HG02938 (cell line): ENCODE results near the gene NOL4L.

ENCODE experiments used
- ATAC-seq: cut with Tn5 transposase; IDR thresholded peaks from one replicate; pipeline ENCODE4 v1.9.1; 2021; ENCODE audit warnings: mild to moderate bottlenecking, moderate library complexity; ENCODE audit not compliant: unreplicated experiment

NOL4L gene

DNA sequence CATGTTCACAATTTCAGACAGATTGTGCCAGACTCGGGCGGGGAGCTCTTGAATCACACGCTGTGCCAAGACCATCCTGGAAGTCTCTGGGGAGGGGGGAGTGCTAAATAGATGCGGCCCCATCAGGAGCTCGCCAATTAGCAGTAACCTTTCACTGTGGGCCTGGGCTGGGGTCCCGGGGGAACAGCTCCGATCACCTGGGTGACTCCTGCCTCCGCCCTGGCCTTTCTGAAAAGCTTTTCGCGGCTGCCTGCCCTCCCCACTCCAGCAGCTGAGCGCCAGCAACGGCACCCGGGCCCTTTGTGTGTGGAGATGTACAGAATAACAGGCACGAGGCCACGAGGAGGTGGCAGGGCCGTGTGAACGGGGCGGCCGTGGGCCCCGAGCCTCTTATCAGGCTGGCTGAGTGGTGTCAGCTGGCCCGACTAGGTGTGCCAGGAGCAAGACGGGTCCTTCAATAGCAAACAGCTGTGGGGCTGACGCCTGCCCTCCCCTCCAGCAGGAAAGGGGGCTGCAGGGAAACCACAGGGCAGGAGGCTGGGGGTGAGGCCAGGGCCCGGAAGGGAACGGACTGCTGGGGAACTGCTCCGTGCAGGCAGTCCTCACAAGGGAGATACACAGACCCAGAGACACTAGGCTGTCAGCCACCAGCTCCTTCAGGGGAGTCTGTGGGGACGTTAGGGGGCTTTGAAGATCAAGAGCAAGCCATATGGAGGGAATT lies 56.8 kb downstream of the NOL4L start:
- no peak for ATAC-seq

DNA sequence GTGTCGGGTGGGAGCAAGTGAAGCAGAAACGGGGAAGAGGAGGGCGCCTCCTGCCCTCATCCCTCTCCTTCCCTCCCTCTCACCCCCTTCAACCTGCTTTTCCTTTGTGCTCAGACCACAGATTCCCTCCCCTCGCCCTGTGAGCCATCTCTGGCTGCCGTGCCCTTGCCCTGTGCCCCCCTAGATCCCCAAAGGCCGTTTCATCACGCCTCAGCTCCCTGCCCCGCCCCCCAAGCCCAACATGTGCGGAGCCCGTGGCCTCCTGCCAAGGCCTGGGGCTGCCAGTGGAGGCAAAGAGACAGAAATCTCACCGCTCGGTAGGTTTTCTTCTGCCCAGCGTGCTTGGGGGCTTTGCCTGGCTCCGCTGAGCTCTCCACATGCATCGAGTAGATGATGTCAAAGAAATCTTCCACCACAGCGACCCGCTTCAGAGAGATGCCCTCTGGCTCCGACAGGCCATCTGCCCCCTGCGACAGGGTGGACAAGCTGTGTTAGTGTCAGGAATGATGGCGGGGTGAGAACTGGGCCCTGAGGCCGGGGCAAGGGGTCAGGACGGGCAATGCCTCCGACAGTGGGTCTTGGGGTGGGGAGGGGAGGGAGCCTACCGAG lies 57.6 kb downstream of the NOL4L start:
- no peak for ATAC-seq

DNA sequence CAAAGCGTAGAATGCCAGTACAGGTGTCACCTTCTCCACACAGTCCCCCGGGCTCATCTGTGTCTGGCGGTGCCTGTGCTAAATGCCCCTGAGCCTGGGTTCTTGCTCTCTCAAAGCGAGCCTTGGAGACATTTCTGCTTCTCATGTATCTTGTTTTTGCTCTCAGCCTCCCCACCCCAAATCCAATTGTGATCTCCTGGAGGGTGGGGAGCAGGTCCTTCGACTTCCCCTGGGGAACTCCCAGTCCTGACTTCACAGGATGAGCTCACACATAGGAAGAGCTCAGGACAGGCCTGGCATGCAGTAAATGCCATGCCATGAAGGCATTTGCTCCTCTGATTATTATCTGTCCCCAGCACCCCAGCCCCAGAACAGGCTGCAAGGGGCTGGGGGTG lies 58.1 kb downstream of the NOL4L start:
- ATAC-seq = no peak

DNA sequence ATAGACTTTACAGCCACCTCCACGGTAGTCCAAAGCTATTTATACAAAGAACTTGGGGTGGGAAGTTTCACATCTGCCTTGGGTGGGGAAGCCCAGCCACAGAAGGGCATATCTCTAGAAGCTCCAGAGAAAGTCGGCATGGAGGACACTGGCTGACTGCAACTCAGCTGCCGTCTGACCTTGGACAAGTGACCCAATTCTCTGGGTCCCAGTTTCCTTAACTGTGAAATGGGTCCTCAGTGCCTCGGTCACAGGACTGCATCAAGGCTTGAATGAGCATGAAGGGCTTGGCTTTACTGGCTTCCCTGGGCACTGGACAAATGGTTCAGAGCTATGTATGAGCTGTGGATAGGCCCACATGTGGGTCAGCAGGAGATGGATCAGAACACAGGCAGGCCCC lies 58.6 kb downstream of the NOL4L start:
- ATAC-seq = no peak

DNA sequence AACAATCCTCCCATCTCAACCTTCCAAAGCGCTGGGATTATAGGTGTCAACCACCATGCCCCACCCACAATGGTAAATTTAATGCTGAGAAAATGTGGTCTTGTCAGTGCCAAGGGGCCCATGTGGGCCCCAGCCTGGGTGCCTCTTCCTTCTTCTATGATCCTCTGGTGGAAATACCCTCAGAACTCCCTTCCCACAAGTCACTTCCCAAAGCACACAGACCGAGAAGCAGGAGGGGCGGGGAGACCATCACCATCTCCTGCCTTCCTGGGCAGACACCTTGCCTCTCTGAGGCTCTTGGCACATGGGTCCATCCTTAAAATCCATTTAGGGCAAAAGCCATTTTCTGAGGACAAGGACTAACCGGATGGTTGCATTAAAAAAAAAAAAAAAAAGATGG lies 59.0 kb downstream of the NOL4L start:
- no peak for ATAC-seq

DNA sequence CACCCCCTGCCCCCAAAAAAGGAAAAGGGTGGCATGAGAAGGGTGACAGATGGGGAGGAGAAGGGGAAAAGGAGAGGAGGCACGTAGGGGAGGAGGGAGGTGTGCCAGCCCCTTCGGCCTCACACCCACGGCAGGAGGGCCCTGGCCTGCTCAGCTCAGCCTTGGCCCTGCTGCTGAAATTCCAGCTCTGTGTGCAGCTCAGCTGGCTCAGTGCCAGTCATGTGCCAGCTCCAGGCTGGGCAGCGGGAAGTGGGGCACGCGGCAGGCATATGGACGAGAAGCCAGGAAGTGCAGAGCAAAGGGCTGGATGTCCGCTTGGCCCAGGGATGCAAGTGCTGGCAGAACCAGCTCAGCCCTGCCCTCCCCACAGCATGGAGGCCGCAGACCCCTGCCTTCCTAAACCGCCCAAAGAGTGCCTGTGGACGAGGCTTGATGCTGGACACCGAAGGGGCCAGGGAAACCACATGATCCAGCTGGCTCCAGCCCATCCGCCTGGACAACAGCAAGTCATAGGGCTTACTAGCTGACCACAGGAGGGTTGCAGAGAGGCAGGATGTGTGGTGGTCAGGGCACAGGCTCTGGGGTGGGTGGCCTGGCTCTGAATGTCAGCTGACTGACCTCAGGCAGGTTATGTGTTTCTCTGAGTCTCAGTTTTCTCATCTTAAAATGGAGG lies 60.2 kb downstream of the NOL4L start:
- ATAC-seq = no peak

DNA sequence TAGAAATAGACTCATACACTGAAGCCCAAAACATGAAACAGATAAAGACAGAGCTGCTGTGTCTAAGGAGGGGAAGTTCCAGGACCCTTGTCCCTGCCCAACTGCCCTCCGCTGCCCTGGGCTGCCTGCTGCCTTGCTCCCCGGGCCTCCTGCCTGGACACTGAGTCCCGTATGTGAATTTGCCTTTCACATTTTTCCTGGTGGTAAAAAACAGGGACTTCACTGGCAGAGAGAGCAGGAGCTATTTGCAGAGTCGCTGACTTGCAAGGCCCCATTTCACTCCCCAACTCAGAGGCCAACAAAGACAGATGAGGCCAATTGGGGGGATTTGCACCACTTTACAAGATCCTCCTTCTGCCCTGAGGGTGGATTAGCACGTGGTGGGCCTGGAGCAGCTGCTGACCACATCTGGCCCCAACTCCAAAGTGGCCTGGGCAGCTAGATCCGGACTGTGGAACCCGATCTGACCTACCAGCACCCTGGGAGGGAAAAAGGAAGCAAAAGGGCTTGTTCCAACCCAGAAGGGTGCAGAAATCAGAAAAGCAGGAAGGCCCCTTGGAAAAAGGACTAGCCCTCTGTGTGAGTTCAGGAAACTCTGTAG lies 61.4 kb downstream of the NOL4L start:
- ATAC-seq = no peak

DNA sequence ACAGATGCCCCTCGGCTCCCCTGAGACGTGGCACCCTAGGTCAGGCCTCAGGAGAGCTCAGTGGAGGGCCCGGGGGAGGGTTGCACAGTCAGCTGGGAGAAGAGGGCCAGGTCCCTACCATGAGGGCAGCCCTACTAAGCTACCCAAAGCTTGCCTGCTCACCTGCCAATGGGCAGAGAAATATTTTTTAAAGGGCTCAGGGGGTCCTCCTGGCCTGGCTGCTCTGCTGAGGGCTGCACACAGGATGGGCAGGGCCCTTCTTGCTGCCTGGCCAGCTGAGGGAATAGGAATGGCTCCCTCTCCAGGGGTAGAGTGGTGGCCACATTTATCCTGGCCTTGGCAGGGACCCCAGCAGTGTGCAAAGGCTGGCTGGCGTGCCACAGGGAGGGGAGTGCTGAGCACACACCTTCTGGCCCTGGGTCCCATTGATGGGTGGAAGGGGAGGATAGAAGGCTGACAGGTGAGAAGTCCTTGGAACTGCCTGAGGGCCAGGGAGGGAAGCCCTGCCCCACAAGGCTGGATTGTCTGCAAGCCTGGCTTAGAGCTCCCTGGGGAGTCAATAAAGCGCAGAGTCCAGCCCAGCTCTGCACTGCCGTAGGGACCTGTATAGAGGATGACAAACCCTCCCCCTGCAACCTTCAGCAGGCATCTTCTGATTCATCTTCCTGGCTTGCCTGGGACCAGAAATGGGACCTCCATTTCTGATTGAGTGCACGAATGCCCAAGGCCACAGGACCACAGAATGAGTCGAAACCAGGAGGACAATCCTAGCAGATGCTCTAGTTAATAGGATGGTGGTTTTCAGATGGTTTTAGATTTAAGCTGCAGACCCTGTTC lies 62.1 kb downstream of the NOL4L start:
- no peak for ATAC-seq

DNA sequence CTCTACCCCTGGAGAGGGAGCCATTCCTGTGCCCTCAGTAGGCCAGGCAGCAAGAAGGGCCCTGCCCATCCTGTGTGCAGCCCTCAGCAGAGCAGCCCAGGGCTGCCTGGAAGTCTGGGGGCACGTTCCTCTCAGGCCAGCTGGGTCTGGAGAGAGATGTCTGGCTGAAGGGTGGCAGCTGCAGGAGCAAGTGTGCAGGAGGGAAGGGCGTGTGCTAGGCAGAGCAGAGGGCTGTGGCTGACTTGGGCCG lies 62.7 kb downstream of the NOL4L start:
- ATAC-seq = no peak

DNA sequence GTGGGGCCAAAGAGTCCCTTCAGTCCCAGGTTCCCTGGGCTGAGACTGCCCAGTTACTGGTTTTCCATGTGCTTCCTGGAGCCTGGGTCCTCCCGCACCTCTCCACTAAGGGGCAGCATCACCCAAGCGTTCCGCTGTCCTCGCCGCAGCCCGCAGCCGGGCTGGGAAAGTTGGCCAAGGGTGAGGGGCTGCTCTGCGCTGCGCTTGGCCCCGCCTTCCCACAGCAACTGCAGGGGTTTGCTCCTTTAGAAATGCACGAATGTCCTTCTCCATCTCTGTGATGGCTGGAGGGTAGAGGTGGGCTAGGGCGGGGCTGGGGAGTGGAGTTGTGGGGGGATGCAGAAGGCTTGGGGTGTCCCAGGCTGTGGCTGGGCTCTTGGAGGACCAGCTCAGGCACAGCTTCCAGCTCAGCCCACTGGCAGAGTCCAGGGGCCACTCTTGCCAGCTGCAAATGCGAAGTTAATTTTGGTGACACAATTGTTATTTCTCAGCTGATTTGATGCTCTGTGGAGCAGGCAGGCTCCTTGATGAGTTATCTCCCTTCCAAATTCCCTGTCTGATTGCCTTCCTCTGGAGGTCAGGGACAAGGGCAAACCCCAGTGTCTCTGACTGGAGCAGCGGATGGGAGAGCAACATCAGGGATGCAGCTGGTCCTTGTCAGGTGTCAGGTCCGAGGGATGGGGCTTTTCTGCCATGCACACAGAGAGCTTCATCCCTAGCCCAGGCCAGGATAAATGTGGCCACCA lies 63.2 kb downstream of the NOL4L start:
- no peak for ATAC-seq

DNA sequence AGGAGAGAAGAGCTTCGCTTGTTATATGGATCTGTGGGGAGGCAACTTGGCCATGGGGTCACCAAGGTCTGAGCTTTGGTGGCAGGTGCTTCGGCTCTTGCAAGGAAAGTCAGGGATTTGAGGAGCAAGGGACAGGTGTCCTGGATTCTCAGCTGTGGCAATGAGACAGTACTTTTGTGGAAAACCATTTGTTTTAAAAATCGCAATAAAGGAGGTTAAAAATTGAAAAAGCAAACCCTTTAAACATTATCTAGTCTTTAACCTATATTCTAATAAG lies 64.3 kb downstream of the NOL4L start:
- ATAC-seq = no peak

DNA sequence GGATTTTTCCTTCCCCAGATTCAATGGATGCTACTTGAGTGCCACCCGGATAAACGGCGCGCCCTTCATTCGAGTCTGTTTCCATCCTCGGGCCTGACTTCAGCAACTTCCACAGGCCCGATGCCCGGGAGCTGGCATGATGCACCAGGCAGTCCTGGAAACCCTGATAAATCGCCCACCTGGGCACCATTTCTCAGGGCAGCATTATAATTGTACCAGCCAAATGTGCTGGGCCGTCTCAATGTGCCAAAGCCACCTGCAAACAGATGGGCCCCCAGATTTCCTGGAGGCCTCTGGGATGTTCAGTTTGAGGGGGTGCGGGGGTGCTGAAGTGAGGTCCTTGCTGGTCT lies 65.8 kb downstream of the NOL4L start:
- ATAC-seq = no peak

DNA sequence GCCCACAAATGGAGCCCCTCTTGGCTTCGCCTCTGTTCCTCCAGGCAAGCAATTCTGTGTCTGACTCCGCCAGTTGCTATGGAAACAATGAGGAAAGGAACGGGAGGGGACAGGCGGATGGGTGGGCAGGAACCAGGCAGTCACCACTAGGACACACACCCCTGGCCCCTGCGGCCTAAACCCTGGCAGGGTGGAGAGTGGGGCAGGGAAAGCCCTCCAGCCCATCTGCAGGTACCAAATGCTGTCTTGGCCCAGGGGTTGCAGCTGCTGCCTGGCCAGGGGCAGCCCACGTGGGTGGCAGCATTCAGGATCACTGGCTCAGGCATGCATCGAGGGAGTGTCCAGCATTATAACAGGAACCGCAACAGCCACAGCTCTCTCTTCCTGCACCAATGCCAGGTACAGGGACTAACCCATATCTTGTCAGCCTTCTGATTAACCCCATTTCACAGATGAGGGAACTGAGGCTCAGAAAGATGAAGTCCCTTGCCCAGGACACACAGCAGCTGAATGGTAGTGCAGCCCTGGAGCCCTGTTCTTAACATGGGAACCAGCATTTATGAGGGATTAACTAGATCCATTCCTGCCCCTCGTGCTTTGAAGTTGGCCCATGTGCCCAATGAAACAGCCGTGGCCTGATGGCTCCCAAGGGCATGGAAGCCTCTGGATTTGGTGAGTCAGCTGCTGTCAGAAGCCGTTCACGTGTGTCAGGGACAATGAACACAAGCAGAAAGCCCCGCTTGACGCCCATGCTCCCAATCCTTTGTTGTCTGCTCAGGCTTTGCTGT lies 66.3 kb downstream of the NOL4L start:
- no peak for ATAC-seq

DNA sequence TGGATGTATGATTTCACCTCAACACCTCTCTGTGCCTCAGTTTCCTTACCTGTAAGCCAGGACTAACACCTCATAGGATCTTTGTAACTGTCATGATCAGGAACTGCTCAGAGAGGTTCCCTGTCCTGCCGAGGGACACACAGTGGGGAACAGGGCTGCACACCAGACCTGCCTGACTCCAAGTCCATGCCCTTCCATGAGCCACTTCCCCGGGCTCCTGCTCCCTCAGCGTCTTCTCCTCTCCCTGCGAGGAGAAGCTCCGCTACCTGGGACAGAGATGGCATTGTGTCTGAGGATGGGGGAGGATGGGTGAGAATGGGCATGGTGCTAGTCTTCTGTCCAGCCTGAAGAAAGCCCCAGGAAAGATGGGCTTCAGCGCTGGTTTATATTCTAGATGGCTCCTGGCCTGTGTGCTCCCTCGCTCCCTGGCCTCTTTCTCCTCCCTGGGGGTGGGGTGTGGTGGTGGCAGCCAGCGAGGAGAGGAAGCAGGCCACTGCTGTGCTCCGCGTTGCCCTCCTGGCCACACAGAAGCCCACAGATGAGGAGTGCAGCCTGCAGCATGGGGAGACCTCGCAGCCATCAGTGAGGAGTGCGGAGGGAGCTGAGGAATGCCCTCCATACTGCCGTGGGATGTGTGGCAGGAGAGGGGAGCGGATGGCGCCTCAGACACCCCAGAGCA lies 67.1 kb downstream of the NOL4L start:
- no peak for ATAC-seq

DNA sequence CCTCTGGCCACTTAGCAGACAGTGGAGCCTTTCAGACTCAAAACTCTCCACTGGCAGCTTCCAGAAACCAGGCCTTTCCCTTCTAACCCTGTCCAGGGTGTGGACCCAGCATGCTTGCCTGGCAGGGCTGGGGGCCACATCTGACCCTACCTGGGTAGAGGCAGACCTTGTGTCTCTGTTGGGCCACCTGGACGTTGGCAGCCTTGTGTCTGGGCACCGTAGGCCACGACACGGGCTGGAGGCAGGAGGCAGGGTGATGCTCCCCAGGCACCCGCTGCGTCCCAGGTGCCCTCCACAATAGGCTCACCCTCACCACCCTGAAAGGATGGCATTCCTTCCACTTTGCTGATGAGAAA lies 67.6 kb downstream of the NOL4L start:
- no peak for ATAC-seq

DNA sequence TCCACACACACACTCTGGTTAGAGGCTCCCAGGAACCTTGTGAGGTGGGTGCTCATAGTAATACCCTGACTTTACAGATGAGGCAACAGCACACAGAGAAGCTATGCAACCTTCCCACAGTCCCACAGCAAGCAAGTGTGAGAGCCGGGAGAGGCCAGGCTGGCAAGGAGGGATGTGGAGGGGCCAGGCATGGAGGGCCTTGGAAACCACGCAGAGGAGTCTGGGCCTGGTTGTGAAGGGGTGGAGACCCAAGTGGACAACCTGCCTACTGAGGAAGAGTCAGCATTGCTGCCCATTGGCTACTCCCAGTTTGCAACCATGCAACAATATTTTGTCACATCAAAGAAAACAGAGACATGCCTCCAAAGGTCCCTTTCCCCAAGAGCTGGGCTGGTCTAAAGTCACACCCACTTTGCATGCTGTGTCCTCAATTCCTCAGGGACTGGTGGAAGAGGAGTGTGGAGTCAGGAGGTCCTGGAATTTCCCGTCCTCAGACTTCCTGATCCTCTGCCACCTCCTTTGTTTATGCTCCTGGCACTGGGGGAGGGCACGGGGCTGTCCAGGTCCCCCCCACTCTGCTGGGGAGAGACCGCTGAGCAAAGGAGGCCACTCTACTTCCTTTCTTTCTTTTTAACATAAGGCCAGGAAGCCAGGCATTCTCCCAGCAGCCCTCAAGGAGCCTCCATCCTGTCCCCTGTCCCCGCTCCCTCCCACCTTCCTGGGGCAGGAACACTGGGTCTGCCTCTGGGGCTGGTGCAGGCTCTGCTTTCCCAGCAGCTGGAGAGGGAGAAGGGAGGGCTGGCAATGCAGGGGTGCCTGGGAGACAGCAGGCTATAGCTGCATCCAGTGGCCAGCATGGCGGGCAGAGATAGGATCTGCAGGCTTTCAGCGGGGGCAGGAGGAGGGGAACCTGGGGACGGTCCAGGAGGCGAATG lies 68.3 kb downstream of the NOL4L start:
- ATAC-seq = no peak

DNA sequence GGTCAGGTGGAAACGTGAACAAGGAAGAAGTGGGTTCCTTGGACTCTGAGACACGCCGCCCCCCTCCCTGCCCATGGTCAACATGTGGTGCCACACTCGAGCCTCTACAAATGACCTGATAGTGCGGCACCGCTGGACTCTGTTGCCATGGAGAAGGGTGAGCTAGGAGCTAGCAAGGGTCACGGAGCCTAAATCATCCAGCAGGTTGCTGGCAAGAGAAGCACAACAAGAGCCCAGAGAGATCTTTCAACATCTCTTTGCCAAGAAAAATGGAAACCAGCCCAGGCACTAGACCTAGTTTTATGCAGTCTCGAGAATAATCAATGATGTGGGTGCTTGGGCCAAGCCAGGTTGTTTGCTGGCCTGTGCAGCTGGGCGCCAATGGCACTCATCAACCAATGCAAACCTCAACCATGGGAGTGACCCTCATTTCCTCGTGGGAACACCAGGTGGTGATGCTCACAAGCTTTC lies 69.5 kb downstream of the NOL4L start:
- no peak for ATAC-seq

DNA sequence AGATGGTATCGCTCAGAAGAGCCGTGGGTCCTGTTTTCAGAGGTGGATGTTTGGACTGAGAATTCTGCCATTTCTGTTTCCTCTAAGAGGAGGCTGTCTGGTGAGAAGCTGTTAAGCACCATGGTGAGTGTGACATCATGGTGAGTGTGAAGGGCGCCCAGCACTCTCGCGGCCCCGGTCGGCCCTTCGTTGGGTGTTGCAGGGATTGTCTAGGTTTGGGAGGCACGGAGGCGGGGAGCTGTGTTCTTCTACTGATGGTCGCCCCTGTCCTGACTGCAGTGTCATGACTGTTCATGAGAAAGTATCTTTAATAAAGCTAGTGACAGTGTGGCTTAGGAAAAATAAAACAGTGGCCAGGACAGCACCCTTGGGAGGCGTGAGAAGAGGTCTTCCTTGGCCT lies 70.4 kb downstream of the NOL4L start:
- ATAC-seq = no peak
